Gastrocnemius medialis (tissue), 4 donors: ENCODE data around the gene DHRSX. TPM values are rescaled to one million over a fixed set of nuclear protein-coding genes. Genes with fewer than 3 reads are reported as not detected.
"Not testable (repeated sequence)": the region's sequence is repeated elsewhere in the genome, so short reads cannot be mapped to it uniquely, and the experiment has no call there.

Source experiments
- ATAC-seq, 2 donors: fragments of 150-250 bp; one replicate each; pipeline ENCODE4 v1.9.1; 2016
- DNase-seq, 2 donors: peaks; one replicate each; pipeline ENCODE4 v3.0.0-alpha.2; 2019
- H3K27ac ChIP-seq, 4 donors: fragments of 200-600 bp; sonication (generic); 1 replicate in 1 of 4; 2 replicates in 3 of 4; pipeline ENCODE4 v1.5.1; 2016 to 2018; ENCODE audit warnings: mild to moderate bottlenecking in 2 of 4, moderate library complexity in 1 of 4
- H3K27me3 ChIP-seq, 3 donors: fragments of 200-600 bp; sonication (generic) in 2 of 3; 1 replicate in 1 of 3; 2 replicates in 2 of 3; pipeline versions ENCODE4 v1.5.1 to v1.6.0; 2016 to 2019; ENCODE audit warnings: mild to moderate bottlenecking in 1 of 3, moderate library complexity in 1 of 3
- H3K36me3 ChIP-seq, 2 donors: fragments of 200-600 bp; sonication (generic) in 1 of 2; one replicate each; pipeline ENCODE4 v1.5.1; 2017 to 2018
- H3K4me1 ChIP-seq, 2 donors: fragments of 200-600 bp; sonication (generic) in 1 of 2; one replicate each; pipeline ENCODE4 v1.5.1; 2016 to 2017; ENCODE audit warnings: mild to moderate bottlenecking in 2 of 2
- H3K4me3 ChIP-seq, 4 donors: fragments of 200-600 bp; sonication (generic) in 3 of 4; 1 replicate in 1 of 4; 2 replicates in 3 of 4; pipeline ENCODE4 v1.5.1; 2016 to 2019; ENCODE audit warnings: mild to moderate bottlenecking in 2 of 4
- H3K9me3 ChIP-seq, 3 donors: fragments of 200-600 bp; sonication (generic) in 2 of 3; 1 replicate in 1 of 3; 2 replicates in 2 of 3; pipeline ENCODE4 v1.5.1; 2016 to 2019
- CTCF ChIP-seq, 5 experiments: fragments of 450-650 bp in 3 of 5; fragments of 200-600 bp in 2 of 5; sonication (generic) in 2 of 5; IDR thresholded peaks in 4 of 5; conservative IDR thresholded peaks in 1 of 5; 1 replicate in 4 of 5; 2 replicates in 1 of 5; pipeline ENCODE4 v1.5.1; 2016 to 2019; ENCODE audit warnings: antibody characterized with exemption in 5 of 5, mild to moderate bottlenecking in 3 of 5, moderate library complexity in 3 of 5
- POLR2A ChIP-seq, 2 donors: fragments of 450-650 bp; IDR thresholded peaks; one replicate each; pipeline ENCODE4 v1.6.1; 2017; ENCODE audit warnings: antibody characterized with exemption in 2 of 2, mild to moderate bottlenecking in 2 of 2, moderate library complexity in 2 of 2
- in situ Hi-C, 4 donors: fragments of 200-750 bp; cut with MboI; loops; one replicate each; pipeline versions ENCODE4 v1.15.0 to v1.8.0; 2017; ENCODE audit warnings: low sequenced_read_pairs in 4 of 4
- intact Hi-C: fragments of 100-400 bp; cut with DNase I; formaldehyde crosslinking; loops from one replicate; pipeline ENCODE4 v1.15.1; 2023; ENCODE audit warnings: low total_unique reads
- total RNA-seq, 4 donors: library from RNA; depleted of rRNA; stranded (reverse); fragments of >200 nt; gene quantifications; one replicate each; pipeline versions ENCODE4 v1.1.0 to v1.2.3, GENCODE V29; 2016

DHRSX gene
- total RNA-seq, 4 donors from 2014 or later = 9.8 to 31.1 (median 13.6) TPM

DNA sequence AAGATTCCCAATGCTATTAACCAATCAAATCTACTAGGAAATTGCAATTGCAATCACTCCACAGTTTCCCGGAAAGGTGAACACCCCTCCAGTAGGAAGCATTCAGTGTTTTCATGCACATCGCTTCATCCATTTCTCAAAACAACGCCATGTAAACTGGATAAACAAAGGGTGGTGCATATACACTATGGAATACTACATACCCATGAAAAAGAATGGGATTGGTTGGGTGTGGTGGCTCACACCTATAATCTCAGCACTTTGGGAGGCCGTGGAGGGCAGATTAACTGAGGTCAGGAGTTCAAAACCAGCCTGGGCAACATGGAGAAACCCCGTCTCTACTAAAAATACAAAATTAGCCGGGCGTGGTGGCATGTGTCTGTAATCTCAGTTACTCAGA, 29.1 kb downstream of the DHRSX start:
- H3K27ac ChIP-seq = no peak overlapping the region
- peaks cover 0 to 4% of the 10 kb centered on the region in 2 donors for H3K4me1 ChIP-seq
- no peak for TF ChIP-seq CTCF (IDR thresholded peaks at IDR 0.05 in 4 of 5, conservative IDR thresholded peaks at IDR 0.05 in 1 of 5)
- no peak for TF ChIP-seq POLR2A (IDR thresholded peaks at IDR 0.05)
- intact Hi-C loops (no loop called here), in situ Hi-C loops (no loop called here)
- DNase-seq = no peak
- H3K36me3 ChIP-seq = no peaks in the 10 kb centered on the region
- no peaks in the 10 kb centered on the region for H3K27me3 ChIP-seq
- H3K9me3 ChIP-seq = no peaks in the 10 kb centered on the region
- H3K4me3 ChIP-seq = no peak overlapping the region
- no peak for ATAC-seq

- intact Hi-C loops, H3K36me3 ChIP-seq, ATAC-seq, H3K4me3 ChIP-seq, H3K27me3 ChIP-seq, H3K27ac ChIP-seq, DNase-seq, H3K9me3 ChIP-seq, in situ Hi-C loops, H3K4me1 ChIP-seq: not testable (repeated sequence)
Measured at GRCh38 chrX:2471126-2471525, 29.6 kb downstream of the DHRSX start.

GRCh38 chrX:2469852-2470251, 30.9 kb downstream of the DHRSX start:
- H3K27ac ChIP-seq, DNase-seq, H3K4me1 ChIP-seq, ATAC-seq, H3K27me3 ChIP-seq, in situ Hi-C loops, H3K36me3 ChIP-seq, H3K4me3 ChIP-seq, intact Hi-C loops, H3K9me3 ChIP-seq: not testable (repeated sequence)

DNA sequence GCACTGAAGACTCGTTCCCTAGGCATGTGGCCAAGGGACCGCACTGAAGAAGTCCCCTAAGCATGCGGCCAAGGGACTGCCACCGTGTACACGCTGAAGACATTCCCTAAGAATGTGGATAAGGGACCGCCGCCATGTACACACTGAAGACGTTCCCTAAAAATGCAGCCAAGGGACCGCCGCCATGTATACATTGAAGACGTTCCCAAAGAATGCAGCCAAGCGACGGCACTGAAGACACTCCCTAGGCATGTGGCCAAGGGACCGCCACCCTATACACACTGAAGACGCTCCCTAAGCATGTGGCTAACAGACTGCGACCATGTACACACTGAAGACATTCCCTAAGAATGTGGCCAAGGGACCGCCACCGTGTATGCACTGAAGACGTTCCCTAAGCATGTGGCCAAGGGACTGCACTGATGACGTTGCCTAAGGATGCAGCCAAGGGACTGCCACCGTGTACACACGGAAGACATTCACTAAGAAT, 31.5 kb downstream of the DHRSX start:
- intact Hi-C loops = no loop called here
- no peak for DNase-seq
- H3K4me1 ChIP-seq = peaks cover 0 to 4% of the 10 kb centered on the region in 2 donors
- H3K9me3 ChIP-seq = no peaks in the 10 kb centered on the region
- no peaks in the 10 kb centered on the region for H3K36me3 ChIP-seq
- in situ Hi-C loops = no loop called here
- no peaks in the 10 kb centered on the region for H3K27me3 ChIP-seq
- no peak for TF ChIP-seq POLR2A (IDR thresholded peaks at IDR 0.05)
- no peak for TF ChIP-seq CTCF (IDR thresholded peaks at IDR 0.05 in 4 of 5, conservative IDR thresholded peaks at IDR 0.05 in 1 of 5)
- no peak overlapping the region for H3K4me3 ChIP-seq
- H3K27ac ChIP-seq = no peak overlapping the region
- no peak for ATAC-seq

- in situ Hi-C loops (no loop called here), intact Hi-C loops (no loop called here)
- Histone ChIP-seq H3K4me1 (peaks cover 0 to 4% of the 10 kb centered on the region in 2 donors), H3K27me3 (no peaks in the 10 kb centered on the region), H3K9me3 (no peaks in the 10 kb centered on the region), H3K27ac (no peak overlapping the region), H3K4me3 (no peak overlapping the region), H3K36me3 (no peaks in the 10 kb centered on the region)
- ATAC-seq = no peak
- TF ChIP-seq POLR2A (IDR thresholded peaks at IDR 0.05) (no peak), CTCF (IDR thresholded peaks at IDR 0.05 in 4 of 5, conservative IDR thresholded peaks at IDR 0.05 in 1 of 5) (no peak)
- DNase-seq = no peak
Measured at GRCh38 chrX:2468261-2469195, 32.2 kb downstream of the DHRSX start.
